HepG2 (cell line): ENCODE measurements around the gene ZKSCAN1. TPM values are rescaled to one million over a fixed set of nuclear protein-coding genes. Genes with fewer than 3 reads are reported as not detected.

Experiments used
- ATF1 ChIP-seq: IDR thresholded peaks from 2 replicates; pipeline ENCODE4 v1.6.1; 2016; ENCODE audit warnings: mild to moderate bottlenecking, control low read depth
- CEBPB ChIP-seq: IDR thresholded peaks from 2 replicates; pipeline ENCODE4 v1.6.1; 2011; ENCODE audit warnings: low read depth, low read length, improper control_type of control experiment, borderline replicate concordance
- FOXM1 ChIP-seq: sonication (generic); formaldehyde crosslinking; IDR thresholded peaks from 2 replicates; pipeline ENCODE4 v1.5.0; 2020; ENCODE audit warnings: missing genetic modification reagents
- HDAC1 ChIP-seq: sonication (generic); formaldehyde crosslinking; IDR thresholded peaks from 2 replicates; pipeline ENCODE4 v1.5.1; 2020; ENCODE audit warnings: mild to moderate bottlenecking, missing genetic modification reagents
- HNRNPH1 ChIP-seq: fragments of 200-400 bp; formaldehyde crosslinking; optimal IDR thresholded peaks from 2 replicates; pipeline ENCODE3; 2017; ENCODE audit warnings: mild to moderate bottlenecking, low read depth, low read length
- KDM2A ChIP-seq: sonication (generic); formaldehyde crosslinking; IDR thresholded peaks from 2 replicates; pipeline ENCODE4 v1.4.0; 2020; ENCODE audit warnings: low read depth, missing genetic modification reagents, borderline replicate concordance
- KDM5A ChIP-seq: fragments of 200-600 bp; sonication (generic); IDR thresholded peaks from 2 replicates; pipeline ENCODE4 v1.7.0; 2018; ENCODE audit warnings: antibody characterized with exemption, mild to moderate bottlenecking, low read length, borderline replicate concordance
- MED13 ChIP-seq: sonication (generic); formaldehyde crosslinking; IDR thresholded peaks from 2 replicates; pipeline ENCODE4 v1.5.0; 2020; ENCODE audit warnings: missing genetic modification reagents
- NFKBIZ ChIP-seq: IDR thresholded peaks from 2 replicates; pipeline ENCODE4 v1.6.1; 2018; ENCODE audit warnings: missing genetic modification reagents, missing compliant biosample characterization
- NR3C1 ChIP-seq: sonication (generic); formaldehyde crosslinking; IDR thresholded peaks from 2 replicates; pipeline ENCODE4 v1.4.0; 2020; ENCODE audit warnings: missing genetic modification reagents
- PREB ChIP-seq: sonication (generic); formaldehyde crosslinking; IDR thresholded peaks from 2 replicates; pipeline ENCODE4 v1.4.0; 2020; ENCODE audit warnings: missing genetic modification reagents
- RNF219 ChIP-seq: sonication (generic); formaldehyde crosslinking; IDR thresholded peaks from 2 replicates; pipeline ENCODE4 v1.5.0; 2020; ENCODE audit warnings: mild to moderate bottlenecking, missing genetic modification reagents
- SMC3 ChIP-seq: IDR thresholded peaks from 2 replicates; pipeline ENCODE4 v1.6.1; 2011; ENCODE audit warnings: low read length, improper control_type of control experiment
- SP1 ChIP-seq, 2 experiments: fragments of 450-650 bp in 1 of 2; sonication (generic) in 1 of 2; formaldehyde crosslinking in 1 of 2; IDR thresholded peaks; 2 replicates each; pipeline versions ENCODE4 v1.4.0 to v1.6.1; 2016 to 2020; ENCODE audit warnings: missing genetic modification reagents in 1 of 2
- SP140L ChIP-seq: sonication (generic); formaldehyde crosslinking; IDR thresholded peaks from 2 replicates; pipeline ENCODE4 v1.4.0; 2020; ENCODE audit warnings: missing genetic modification reagents, borderline replicate concordance
- SP2 ChIP-seq: sonication (generic); formaldehyde crosslinking; IDR thresholded peaks from 2 replicates; pipeline ENCODE4 v1.5.1; 2020; ENCODE audit warnings: mild to moderate bottlenecking, missing genetic modification reagents
- SRSF4 ChIP-seq: fragments of 200-400 bp; formaldehyde crosslinking; IDR thresholded peaks from one replicate; pipeline ENCODE4 v1.6.1; 2018; ENCODE audit warnings: mild to moderate bottlenecking, low read depth, low read length, moderate library complexity; ENCODE audit not compliant: poor library complexity, severe bottlenecking
- YEATS2 ChIP-seq: sonication (generic); formaldehyde crosslinking; IDR thresholded peaks from 2 replicates; pipeline ENCODE4 v1.4.0; 2020; ENCODE audit warnings: missing genetic modification reagents, borderline replicate concordance
- ZBTB3 ChIP-seq: sonication (generic); formaldehyde crosslinking; IDR thresholded peaks from 2 replicates; pipeline ENCODE4 v1.4.0; 2020; ENCODE audit warnings: low read depth, mild to moderate bottlenecking, moderate library complexity, missing genetic modification reagents, borderline replicate concordance
- ZIK1 ChIP-seq: sonication (generic); formaldehyde crosslinking; IDR thresholded peaks from 2 replicates; pipeline ENCODE4 v1.5.0; 2020; ENCODE audit warnings: mild to moderate bottlenecking, low read depth, missing genetic modification reagents, borderline replicate concordance
- ZMAT5 ChIP-seq: sonication (generic); formaldehyde crosslinking; IDR thresholded peaks from 2 replicates; pipeline ENCODE4 v1.5.0; 2020; ENCODE audit warnings: mild to moderate bottlenecking, low read depth, missing genetic modification reagents, borderline replicate concordance
- ZNF251 ChIP-seq: sonication (generic); formaldehyde crosslinking; IDR thresholded peaks from 2 replicates; pipeline ENCODE4 v1.9.0; 2021; ENCODE audit warnings: mild to moderate bottlenecking, missing genetic modification reagents
- ZNF550 ChIP-seq: sonication (generic); formaldehyde crosslinking; IDR thresholded peaks from 2 replicates; pipeline ENCODE4 v1.4.0; 2020; ENCODE audit warnings: mild to moderate bottlenecking, missing genetic modification reagents, borderline replicate concordance
- ZNF639 ChIP-seq: conservative IDR thresholded peaks from 2 replicates; pipeline ENCODE4 v1.6.1; 2018; ENCODE audit warnings: missing genetic modification reagents
- polyA plus RNA-seq, 8 experiments: library from polyadenylated mRNA; depleted of rRNA in 3 of 8; stranded (reverse) in 7 of 8; unstranded in 1 of 8; fragments of >200 nt; fragmentation: Illumina TruSeq in 4 of 8; extraction: Trizol in 4 of 8; gene quantifications; 2 replicates each; pipeline versions ENCODE4 v1.2.1 to v1.2.3, GENCODE V29; 2011 to 2016; ENCODE audit warnings: low read depth in 4 of 8, missing spikeins in 1 of 8, mixed read lengths in 1 of 8; ENCODE audit not compliant: insufficient read depth in 1 of 8
- total RNA-seq, 5 experiments: library from RNA; depleted of rRNA; stranded (reverse); fragments of >200 nt; fragmentation: Illumina TruSeq; extraction: Trizol; gene quantifications; 2 replicates each; pipeline ENCODE4 v1.2.3, GENCODE V29; 2016; ENCODE audit warnings: low read depth in 1 of 5

ZKSCAN1 gene
- total and polyA plus RNA-seq, 2 of the 13 experiments (the other 11 are each of a cell fraction or from before 2014, with no cell fraction given): 46.4 to 60.6 TPM

- TF ChIP-seq RNF219 (CRISPR knock-in tag) (no peak), HNRNPH1 (peak; percentile 24), MED13 (CRISPR knock-in tag) (peak; percentile 77; the same call in 1 of the 2 replicates), SP2 (CRISPR knock-in tag) (peak; percentile 48; the same call in 1 of the 2 replicates), SMC3 (no peak), ZNF550 (CRISPR knock-in tag) (no peak), ZMAT5 (no peak), KDM5A (no peak; the same call in 1 of the 2 replicates), SRSF4 (no peak), SP140L (0 out of 2 replicates have a peak, but pooled peaks have one; percentile 14), KDM2A (peak; percentile 81; the same call in 1 of the 2 replicates), ATF1 (CRISPR knock-in tag) (peak; percentile 91), CEBPB (no peak), FOXM1 (CRISPR knock-in tag) (no peak), ZIK1 (CRISPR knock-in tag) (no peak), ZNF251 (CRISPR knock-in tag) (no peak), NR3C1 (no peak), SP1 (IDR thresholded peaks at IDR 0.05) (no peak), SP1 (CRISPR knock-in tag; IDR thresholded peaks at IDR 0.05) (0 out of 2 replicates have a peak, but pooled peaks have one; percentile 30), ZBTB3 (CRISPR knock-in tag) (no peak), YEATS2 (CRISPR knock-in tag) (peak; percentile 81; the same call in 1 of the 2 replicates), ZNF639 (CRISPR knock-in tag) (peak; percentile 65; the same call in 1 of the 2 replicates), PREB (CRISPR knock-in tag) (no peak), NFKBIZ (CRISPR knock-in tag) (0 out of 2 replicates have a peak, but pooled peaks have one; percentile 18), HDAC1 (CRISPR knock-in tag) (peak; percentile 85)
Observed at GRCh38 chr7:100015232-100016214, at the start of gene ZKSCAN1 (continued).
